ENCODE measurements around the gene HIPK2. TPM values are rescaled to one million over a fixed set of nuclear protein-coding genes. Genes with fewer than 3 reads are reported as not detected.

The HIPK2 gene
- total RNA-seq, 1 experiment from 2014 or later = 30.7 TPM

- no peaks in the 10 kb centered on the region for H3K9me3 ChIP-seq (ENCODE audit: low read depth, low read length, poor library complexity, severe bottlenecking)
- CTCF ChIA-PET = no interaction called here
- intact Hi-C loops (cut with micrococcal nuclease; ENCODE audit: unreplicated experiment) = no loop called here
- H3K4me1 ChIP-seq (ENCODE audit: insufficient read depth, low read length, poor library complexity, severe bottlenecking) = peaks cover 17% of the 10 kb centered on the region
- no peaks in the 10 kb centered on the region for H3K27me3 ChIP-seq (replicated peaks; ENCODE audit: insufficient read depth, low read depth, low read length, poor library complexity)
- POLR2A ChIA-PET (ENCODE audit: low non-redundant PET) = no interaction called here
- BruUV-seq (replicated peaks) = no TSS peak
- H3K27ac ChIP-seq (ENCODE audit: low read depth, low read length, poor library complexity, severe bottlenecking) = no peak overlapping the region
- DNase-seq (ENCODE audit: low spot score) = no peak
- H3K36me3 ChIP-seq (ENCODE audit: insufficient read depth, low read length, poor library complexity, severe bottlenecking) = peaks cover 5% of the 10 kb centered on the region
- TF ChIP-seq, protein P1, sequence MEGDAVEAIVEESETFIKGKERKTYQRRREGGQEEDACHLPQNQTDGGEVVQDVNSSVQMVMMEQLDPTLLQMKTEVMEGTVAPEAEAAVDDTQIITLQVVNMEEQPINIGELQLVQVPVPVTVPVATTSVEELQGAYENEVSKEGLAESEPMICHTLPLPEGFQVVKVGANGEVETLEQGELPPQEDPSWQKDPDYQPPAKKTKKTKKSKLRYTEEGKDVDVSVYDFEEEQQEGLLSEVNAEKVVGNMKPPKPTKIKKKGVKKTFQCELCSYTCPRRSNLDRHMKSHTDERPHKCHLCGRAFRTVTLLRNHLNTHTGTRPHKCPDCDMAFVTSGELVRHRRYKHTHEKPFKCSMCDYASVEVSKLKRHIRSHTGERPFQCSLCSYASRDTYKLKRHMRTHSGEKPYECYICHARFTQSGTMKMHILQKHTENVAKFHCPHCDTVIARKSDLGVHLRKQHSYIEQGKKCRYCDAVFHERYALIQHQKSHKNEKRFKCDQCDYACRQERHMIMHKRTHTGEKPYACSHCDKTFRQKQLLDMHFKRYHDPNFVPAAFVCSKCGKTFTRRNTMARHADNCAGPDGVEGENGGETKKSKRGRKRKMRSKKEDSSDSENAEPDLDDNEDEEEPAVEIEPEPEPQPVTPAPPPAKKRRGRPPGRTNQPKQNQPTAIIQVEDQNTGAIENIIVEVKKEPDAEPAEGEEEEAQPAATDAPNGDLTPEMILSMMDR (conservative IDR thresholded peaks at IDR 0.05; ENCODE audit: low read depth, low read length) = no peak
- no peak for TF ChIP-seq EZH2 (IDR thresholded peaks at IDR 0.05; ENCODE audit: borderline replicate concordance, low read depth, low read length, poor library complexity, severe bottlenecking)
- H3K4me3 ChIP-seq (ENCODE audit: low read depth, low read length, poor library complexity, severe bottlenecking) = no peak overlapping the region
Observed at GRCh38 chr7:139768249-139768824, 9.5 kb downstream of the HIPK2 start.

- Histone ChIP-seq H3K36me3 (ENCODE audit: insufficient read depth, low read length, poor library complexity, severe bottlenecking) (no peaks in the 10 kb centered on the region), H3K4me1 (ENCODE audit: insufficient read depth, low read length, poor library complexity, severe bottlenecking) (peaks cover 17% of the 10 kb centered on the region), H3K4me3 (ENCODE audit: low read depth, low read length, poor library complexity, severe bottlenecking) (no peak overlapping the region), H3K27me3 (replicated peaks; ENCODE audit: insufficient read depth, low read depth, low read length, poor library complexity) (no peaks in the 10 kb centered on the region), H3K27ac (ENCODE audit: low read depth, low read length, poor library complexity, severe bottlenecking) (no peak overlapping the region), H3K9me3 (ENCODE audit: low read depth, low read length, poor library complexity, severe bottlenecking) (no peaks in the 10 kb centered on the region)
- ChIA-PET CTCF (no interaction called here), POLR2A (ENCODE audit: low non-redundant PET) (no interaction called here)
- intact Hi-C loops (cut with micrococcal nuclease; ENCODE audit: unreplicated experiment) = no loop called here
- BruUV-seq (replicated peaks) = no TSS peak
- no peak for DNase-seq (ENCODE audit: low spot score)
- TF ChIP-seq, protein P1 (conservative IDR thresholded peaks at IDR 0.05; ENCODE audit: low read depth, low read length) = no peak
- no peak for TF ChIP-seq EZH2 (IDR thresholded peaks at IDR 0.05; ENCODE audit: borderline replicate concordance, low read depth, low read length, poor library complexity, severe bottlenecking)
Observed at GRCh38 chr7:139767561-139767982, 10.2 kb downstream of the HIPK2 start.

- Histone ChIP-seq H3K4me3 (ENCODE audit: low read depth, low read length, poor library complexity, severe bottlenecking) (no peak overlapping the region), H3K4me1 (ENCODE audit: insufficient read depth, low read length, poor library complexity, severe bottlenecking) (no peaks in the 10 kb centered on the region), H3K36me3 (ENCODE audit: insufficient read depth, low read length, poor library complexity, severe bottlenecking) (no peaks in the 10 kb centered on the region), H3K27me3 (replicated peaks; ENCODE audit: insufficient read depth, low read depth, low read length, poor library complexity) (no peaks in the 10 kb centered on the region), H3K9me3 (ENCODE audit: low read depth, low read length, poor library complexity, severe bottlenecking) (no peaks in the 10 kb centered on the region), H3K27ac (ENCODE audit: low read depth, low read length, poor library complexity, severe bottlenecking) (no peak overlapping the region)
- TF ChIP-seq, protein P1 (conservative IDR thresholded peaks at IDR 0.05; ENCODE audit: low read depth, low read length) = no peak
- TF ChIP-seq EZH2 (IDR thresholded peaks at IDR 0.05; ENCODE audit: borderline replicate concordance, low read depth, low read length, poor library complexity, severe bottlenecking) = no peak
- ChIA-PET CTCF (no interaction called here), POLR2A (ENCODE audit: low non-redundant PET) (no interaction called here)
- no TSS peak for BruUV-seq (replicated peaks)
- intact Hi-C loops (cut with micrococcal nuclease; ENCODE audit: unreplicated experiment) = no loop called here
- DNase-seq (ENCODE audit: low spot score) = no peak
Observed at GRCh38 chr7:139765143-139765542, 12.7 kb downstream of the HIPK2 start.
